Measurements from ENCODE around the gene ARHGEF37.
"Not testable (repeated sequence)": the region's sequence is repeated elsewhere in the genome, so short reads cannot be mapped to it uniquely, and the experiment has no call there.

The ARHGEF37 gene

DNA sequence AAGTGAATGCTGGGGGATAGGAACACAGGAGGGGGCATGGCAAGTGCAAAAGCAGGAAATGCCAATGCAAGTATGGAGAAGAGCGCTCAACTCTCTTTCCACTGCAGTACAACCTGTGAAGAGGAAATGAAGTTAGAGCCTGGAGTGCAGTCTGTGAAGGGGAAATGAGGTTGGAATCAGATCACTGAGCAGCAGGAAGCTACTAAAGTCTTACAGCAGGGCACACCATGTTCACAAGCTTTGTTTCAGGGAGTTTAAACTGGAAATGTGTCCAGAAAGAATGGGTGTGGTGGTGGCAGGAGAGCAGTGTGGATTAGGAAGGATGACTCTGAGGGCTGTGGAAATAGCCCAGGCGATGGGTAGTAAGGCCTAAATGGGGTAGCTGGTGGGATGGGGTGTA is 15.4 kb downstream of the ARHGEF37 start:
- no peak for DNase-seq (ENCODE audit: extremely low read depth, low read depth)
- TF ChIP-seq, protein P1, sequence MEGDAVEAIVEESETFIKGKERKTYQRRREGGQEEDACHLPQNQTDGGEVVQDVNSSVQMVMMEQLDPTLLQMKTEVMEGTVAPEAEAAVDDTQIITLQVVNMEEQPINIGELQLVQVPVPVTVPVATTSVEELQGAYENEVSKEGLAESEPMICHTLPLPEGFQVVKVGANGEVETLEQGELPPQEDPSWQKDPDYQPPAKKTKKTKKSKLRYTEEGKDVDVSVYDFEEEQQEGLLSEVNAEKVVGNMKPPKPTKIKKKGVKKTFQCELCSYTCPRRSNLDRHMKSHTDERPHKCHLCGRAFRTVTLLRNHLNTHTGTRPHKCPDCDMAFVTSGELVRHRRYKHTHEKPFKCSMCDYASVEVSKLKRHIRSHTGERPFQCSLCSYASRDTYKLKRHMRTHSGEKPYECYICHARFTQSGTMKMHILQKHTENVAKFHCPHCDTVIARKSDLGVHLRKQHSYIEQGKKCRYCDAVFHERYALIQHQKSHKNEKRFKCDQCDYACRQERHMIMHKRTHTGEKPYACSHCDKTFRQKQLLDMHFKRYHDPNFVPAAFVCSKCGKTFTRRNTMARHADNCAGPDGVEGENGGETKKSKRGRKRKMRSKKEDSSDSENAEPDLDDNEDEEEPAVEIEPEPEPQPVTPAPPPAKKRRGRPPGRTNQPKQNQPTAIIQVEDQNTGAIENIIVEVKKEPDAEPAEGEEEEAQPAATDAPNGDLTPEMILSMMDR (IDR thresholded peaks at IDR 0.05; ENCODE audit: low read depth, low read length): no peak

DNA sequence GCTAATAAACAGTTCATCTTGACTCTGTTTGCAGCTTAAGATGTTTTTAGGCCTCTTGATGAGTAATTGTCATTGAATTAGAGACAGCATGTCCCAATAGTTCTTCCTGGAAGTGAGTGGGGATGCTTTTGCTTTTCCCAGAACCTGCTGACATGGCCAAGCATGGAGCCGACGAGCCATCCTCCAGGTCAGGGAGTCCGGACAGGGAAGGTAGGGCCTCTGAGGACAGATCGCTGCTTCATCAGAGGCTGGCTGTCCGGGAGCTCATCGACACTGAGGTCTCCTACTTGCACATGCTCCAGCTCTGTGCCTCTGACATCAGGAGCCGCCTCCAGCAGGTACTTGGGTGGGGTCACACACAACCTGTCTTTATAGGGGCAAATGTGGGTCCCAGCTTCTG is 16.3 kb downstream of the ARHGEF37 start:
- DNase-seq (ENCODE audit: extremely low read depth, low read depth): no peak
- TF ChIP-seq, protein P1 (IDR thresholded peaks at IDR 0.05; ENCODE audit: low read depth, low read length): no peak

DNA sequence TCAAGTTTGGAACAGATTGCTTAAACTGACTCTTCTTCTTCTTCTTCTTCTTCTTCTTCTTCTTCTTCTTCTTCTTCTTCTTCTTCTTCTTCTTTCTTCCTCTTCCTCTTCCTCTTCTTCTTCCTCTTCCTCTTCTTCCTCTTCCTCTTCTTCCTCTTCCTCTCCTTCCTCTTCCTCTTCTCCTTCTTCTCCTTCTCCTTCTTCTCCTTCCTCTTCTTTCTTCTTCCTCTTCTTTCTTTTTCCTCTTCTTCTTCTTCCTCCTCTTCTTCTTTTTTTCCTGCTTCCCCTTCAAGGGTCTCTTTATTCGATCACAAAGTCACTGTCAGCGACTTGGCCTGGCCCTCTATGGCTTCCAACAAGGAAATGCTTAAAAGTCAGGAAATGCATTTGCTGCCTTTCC is 16.9 kb downstream of the ARHGEF37 start:
- DNase-seq (ENCODE audit: extremely low read depth, low read depth): not testable (repeated sequence)

DNA sequence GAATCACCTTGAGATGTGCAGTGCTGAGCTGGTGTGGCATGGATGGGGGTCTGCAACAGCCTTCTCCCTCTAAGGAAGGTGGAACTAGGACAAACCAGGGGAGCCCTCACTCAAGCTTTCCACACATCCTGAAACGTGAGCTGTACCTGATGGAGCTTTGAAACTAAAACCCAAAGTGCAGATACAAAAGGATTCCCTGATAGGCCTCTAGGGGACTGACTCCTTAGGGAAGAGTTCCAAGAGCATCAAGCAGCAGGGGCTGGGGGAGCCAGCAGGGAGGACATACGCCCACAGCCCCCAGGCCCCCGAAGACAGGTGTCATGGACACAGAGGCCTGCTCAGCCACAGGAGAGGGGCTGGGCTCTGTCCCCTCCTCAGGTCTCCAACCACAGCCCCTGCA is 17.7 kb downstream of the ARHGEF37 start:
- DNase-seq (ENCODE audit: extremely low read depth, low read depth): no peak
- TF ChIP-seq, protein P1 (IDR thresholded peaks at IDR 0.05; ENCODE audit: low read depth, low read length): no peak

DNA sequence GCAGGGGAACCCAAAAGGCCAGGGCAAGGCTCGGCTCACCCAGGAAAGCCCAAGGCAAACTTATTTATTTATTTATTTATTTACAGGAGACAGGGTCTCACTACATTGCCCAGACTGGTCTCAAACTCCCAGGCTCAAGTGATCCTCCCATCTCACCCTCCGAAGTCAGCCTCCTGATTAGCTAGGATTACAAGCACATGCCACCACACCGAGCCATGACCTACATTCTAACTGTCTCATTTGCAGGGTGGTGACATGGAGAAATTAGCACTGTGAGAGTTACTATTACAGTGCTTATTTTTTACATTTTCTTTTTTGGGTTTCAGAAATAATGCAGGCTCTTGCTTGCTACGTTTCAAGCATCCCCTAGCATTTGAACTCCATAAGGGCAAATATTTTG is 18.1 kb downstream of the ARHGEF37 start:
- no peak for DNase-seq (ENCODE audit: extremely low read depth, low read depth)
- TF ChIP-seq, protein P1 (IDR thresholded peaks at IDR 0.05; ENCODE audit: low read depth, low read length): no peak

DNA sequence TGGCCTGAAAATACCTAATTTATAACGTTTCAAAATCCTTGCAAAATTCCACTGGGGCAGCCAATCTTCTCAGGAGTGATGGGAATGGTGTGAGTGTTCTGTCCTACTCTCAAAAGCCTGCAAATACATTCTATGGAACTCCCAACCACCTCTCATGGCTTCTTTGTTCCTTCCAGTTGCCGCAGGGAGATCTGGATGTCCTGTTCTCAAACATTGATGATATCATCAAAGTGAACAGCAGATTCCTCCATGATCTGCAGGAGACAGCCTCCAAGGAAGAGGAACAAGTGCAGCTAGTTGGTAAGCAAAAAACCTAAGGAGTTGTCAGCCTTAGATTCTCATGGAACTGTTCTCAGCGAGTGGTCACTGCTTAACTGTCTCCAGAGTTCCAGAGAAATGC is 19.6 kb downstream of the ARHGEF37 start:
- TF ChIP-seq, protein P1 (IDR thresholded peaks at IDR 0.05; ENCODE audit: low read depth, low read length): no peak
- no peak for DNase-seq (ENCODE audit: extremely low read depth, low read depth)

DNA sequence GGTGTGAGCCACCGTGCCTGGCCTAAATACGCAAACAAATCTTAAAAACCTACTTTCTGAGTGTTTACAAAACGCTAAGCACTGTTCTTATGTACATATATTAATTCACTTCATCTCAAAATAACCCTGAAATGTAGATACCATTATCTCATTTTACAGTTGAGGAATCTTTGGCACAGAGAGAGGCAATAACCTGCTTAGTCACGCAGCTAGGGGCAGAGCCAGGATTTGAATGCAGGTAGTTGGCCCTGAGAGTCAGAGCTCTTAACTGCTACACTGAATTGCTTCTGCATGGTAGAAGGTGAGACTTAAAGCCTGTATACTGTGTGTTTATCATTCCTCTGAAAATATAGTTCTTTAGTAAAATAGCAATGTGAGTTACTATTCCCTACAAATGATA is 21.9 kb downstream of the ARHGEF37 start:
- TF ChIP-seq, protein P1 (IDR thresholded peaks at IDR 0.05; ENCODE audit: low read depth, low read length): no peak
- no peak for DNase-seq (ENCODE audit: extremely low read depth, low read depth)

DNA sequence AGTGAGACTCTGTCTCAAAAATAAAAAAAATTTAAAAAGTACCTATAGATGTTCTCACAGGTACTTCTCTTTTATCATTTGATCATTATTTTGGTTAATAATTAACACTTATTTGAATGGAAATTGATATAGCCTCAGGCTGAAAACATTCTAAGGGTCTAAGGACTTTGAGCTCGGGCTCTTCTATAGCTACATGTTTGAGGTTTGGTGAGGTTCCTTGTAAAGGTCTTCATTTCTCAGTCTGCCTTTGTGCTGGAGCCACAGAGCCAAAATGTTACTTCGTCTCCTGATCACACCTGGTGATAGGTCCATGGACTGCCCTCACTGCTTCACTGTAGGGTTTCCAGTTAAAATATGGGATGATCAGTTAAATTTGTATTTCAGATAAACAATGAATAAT is 22.6 kb downstream of the ARHGEF37 start:
- DNase-seq (ENCODE audit: extremely low read depth, low read depth): no peak
- TF ChIP-seq, protein P1 (IDR thresholded peaks at IDR 0.05; ENCODE audit: low read depth, low read length): no peak
